Left kidney (tissue), 8 donors: ENCODE data around the gene RAD18. TPM values are rescaled to one million over a fixed set of nuclear protein-coding genes. Genes with fewer than 3 reads are reported as not detected.

Experiments
- DNase-seq: peaks from one replicate; pipeline ENCODE4 v3.0.0-alpha.2; 2013
- long read RNA-seq, 8 donors: transcript quantifications; one replicate each; lab custom pipeline, GENCODE V29; 2026
- polyA plus RNA-seq: library from polyadenylated mRNA; unstranded; fragments of 120-200 nt; gene quantifications from one replicate; pipeline ENCODE4 v1.2.1, GENCODE V29; 2013; ENCODE audit not compliant: insufficient read length

The RAD18 gene
- 15.7 TPM for polyA plus RNA-seq
- long read RNA-seq, donor 1, full-length matches to known transcripts: 3 of 3 reads
- long read RNA-seq, donor 1, partial matches to known transcripts: 0 of 3 reads
- long read RNA-seq, donor 1, other reads (novel, unspliced or antisense): 0 of 3 reads
- long read RNA-seq, donor 2, partial matches to known transcripts: 0 of 1 reads
- long read RNA-seq, donor 2, other reads (novel, unspliced or antisense): 0 of 1 reads
- long read RNA-seq, donor 3: 0 reads
- long read RNA-seq, donor 4: 0 reads
- long read RNA-seq, donor 5, full-length matches to known transcripts: 1 of 1 reads
- long read RNA-seq, donor 5, partial matches to known transcripts: 0 of 1 reads
- long read RNA-seq, donor 5, other reads (novel, unspliced or antisense): 0 of 1 reads
- long read RNA-seq, donor 6, full-length matches to known transcripts: 1 of 1 reads
- long read RNA-seq, donor 6, partial matches to known transcripts: 0 of 1 reads
- long read RNA-seq, donor 6, other reads (novel, unspliced or antisense): 0 of 1 reads
- long read RNA-seq, donor 7: 0 reads
- long read RNA-seq, donor 8: 0 reads

GRCh38 chr3:8963137-8963853, at the start of gene RAD18:
Gene RAD18, minus strand, starts transcription at chr3:8963472. Its CDS starts 87 bp downstream, at chr3:8963385.
- DNase-seq: peak; percentile 90

GRCh38 chr3:9012521-9012920, 49.2 kb upstream of the RAD18 start:
- DNase-seq: no peak

GRCh38 chr3:9009976-9010545, 46.8 kb upstream of the RAD18 start:
- DNase-seq: no peak

- DNase-seq: no peak
Measured at GRCh38 chr3:9008550-9009255, 45.4 kb upstream of the RAD18 start.

DNA sequence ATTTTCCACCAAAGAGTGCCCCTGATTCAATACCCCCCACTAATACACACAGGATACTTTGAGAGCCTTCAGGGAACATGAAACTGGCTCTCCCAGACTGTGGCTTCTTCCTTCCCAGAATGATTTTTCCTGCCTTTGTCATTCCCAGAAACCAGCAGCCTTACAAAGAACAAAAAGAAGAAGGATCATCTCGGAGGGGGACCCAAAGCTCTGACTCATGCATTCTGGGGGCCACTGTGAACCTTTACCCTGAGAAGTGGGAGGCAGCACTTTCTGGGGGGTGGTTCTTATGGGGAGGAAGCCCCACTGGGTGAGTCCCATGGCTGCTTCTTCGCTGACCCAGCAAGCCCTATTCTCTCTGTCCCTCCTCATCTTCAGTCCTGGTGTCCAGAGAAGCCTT, 44.7 kb upstream of the RAD18 start:
- no peak for DNase-seq

GRCh38 chr3:9007213-9007612, 43.9 kb upstream of the RAD18 start:
- DNase-seq: no peak

GRCh38 chr3:9000041-9000440, 36.8 kb upstream of the RAD18 start:
- DNase-seq: no peak

DNA sequence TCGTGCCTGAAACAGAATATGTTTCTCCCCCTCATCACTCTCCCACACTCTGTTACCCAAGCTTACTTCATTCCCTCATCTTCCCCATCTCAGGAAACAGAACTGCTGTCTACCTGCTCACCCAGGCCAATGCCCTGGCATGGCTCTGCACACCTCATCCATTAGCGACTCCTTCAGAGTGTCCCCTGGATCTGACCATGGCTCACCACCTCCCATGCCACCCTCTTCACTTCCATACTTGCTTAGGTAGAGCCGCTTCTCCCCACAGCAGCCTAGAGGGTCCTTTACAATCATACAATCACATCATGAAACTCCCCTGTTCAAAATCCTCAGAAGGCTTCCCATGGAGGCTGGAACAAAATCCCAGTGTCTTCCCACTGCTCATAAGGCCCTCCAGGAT, 33.9 kb upstream of the RAD18 start:
- no peak for DNase-seq

DNA sequence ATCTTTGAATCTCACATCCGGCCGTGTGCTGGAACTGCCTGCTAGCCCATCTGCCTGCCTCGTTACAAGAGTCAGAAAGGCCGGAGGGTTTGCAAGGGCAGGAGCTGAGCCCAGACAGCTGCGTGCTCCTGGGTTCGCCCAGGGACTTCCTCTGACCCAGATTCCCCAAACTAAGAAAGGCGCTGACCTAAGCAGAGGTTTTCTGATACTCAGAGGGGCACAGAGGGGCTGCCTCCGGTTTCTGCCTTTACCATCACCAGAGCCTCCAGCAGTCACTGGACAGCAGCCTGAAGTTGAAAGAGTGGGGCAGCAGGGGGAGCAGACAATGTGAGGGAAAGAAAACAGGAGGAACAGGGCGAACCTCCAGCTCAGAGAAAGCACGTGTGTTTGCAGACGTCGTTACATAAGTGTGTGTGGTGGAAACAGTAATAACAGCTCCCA, 33.4 kb upstream of the RAD18 start:
- peak; percentile 39 for DNase-seq

GRCh38 chr3:8996216-8996615, 32.9 kb upstream of the RAD18 start:
- no peak for DNase-seq

GRCh38 chr3:8994226-8994625, 31.0 kb upstream of the RAD18 start:
- no peak for DNase-seq

DNA sequence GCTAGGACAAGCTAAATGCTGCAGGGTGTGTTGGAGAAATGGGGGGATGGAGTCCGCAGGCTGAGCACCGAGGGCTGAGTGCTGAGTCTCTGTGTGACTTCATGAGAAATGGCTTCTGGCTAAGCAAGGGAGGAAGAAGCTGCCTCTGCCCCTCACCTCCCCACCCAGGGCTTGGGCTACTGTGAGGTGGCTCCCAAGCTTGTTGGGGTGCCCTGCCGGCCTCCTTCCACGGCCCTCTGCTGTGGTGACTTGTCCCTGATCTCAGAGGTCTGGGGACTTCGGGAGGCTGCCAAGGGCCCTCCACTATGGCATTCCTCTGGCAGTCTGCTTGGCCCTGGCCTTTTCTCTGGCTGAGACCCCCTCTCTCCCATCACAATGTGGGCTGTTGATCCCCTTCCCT, 30.1 kb upstream of the RAD18 start:
- no peak for DNase-seq

- DNase-seq: no peak
Measured at GRCh38 chr3:8992854-8993253, 29.6 kb upstream of the RAD18 start.

GRCh38 chr3:8992199-8992598, 28.9 kb upstream of the RAD18 start:
- no peak for DNase-seq

DNA sequence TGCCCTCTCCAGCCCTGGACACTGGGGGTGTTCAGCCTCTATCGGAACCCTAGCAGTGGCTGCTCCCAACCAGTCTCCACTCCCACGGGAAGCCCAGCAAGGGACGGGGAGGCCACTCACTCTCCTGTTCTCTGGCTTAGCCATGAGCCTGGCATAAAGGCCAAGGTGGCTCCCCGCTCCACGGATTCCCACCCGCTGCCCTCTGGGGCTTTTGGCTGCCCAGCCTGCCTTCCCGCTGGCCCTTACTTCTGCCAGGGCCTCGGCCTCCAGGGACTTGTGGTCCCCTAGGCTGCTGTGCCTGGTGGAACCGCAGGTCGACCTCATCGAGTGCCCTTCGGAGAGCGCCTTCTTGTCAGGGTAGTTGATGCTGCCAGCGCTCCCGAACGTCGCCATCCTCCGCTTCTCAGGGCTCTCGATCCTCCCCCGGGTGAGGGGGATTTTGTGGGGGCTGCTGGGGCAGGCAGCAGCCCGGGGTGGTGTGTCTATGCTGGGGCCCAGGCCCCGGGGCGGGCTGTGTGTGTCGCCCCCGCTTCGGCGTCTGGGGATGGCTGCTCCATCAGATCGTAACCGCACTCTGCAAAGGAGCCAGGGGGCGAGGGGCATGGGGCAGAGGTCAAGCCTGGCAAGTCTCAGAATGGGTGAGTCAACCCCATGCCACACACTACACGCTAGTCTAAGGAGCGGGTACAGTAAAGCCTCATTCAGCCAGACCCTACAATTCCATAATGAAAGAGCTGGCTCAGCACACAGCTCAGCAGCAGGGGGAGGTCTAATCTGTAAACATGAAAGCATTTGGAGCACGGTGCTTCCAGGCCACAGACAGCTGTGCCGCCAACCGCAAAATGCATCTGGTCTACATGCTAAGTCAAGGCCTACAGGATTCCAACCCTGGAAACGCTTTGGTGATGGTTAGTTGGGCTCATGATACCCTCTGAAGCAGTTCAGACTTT, 27.3 kb upstream of the RAD18 start:
- no peak for DNase-seq

DNA sequence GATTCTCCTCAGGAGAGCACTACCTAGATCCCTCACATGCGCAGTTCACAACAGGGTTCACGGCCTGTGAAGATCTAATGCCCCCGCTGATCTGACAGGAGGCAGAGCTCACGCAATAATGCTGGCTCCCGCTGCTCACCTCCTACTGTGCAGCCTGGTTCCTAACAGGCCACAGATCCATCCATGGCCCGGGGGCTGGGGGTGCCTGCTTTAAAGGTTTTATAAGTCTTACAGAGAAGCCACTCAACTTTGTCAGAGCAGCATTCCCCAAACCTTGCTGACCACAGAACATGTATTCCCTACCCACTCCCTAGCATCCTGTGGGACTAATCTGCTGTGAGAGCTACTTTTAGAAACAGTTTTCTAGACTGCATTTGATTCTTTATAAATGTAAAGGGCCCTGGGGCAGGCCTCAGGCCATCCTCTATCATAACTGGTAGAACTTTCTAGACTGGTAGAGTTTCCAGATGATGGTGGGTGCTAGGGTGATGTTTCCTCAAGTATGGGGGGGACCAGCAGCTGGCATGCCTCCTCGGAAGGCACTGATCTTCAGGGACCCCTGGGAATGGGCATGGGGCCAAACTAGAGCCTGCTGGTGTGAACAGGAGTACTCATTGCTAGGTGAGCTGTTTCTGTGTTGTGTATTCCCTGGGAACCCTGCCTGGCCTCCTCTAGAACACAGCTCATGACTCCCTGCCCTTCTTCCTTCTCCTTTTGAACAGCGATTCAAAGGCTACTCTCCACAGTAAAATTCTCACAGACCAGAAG, 25.7 kb upstream of the RAD18 start:
- DNase-seq: no peak

- DNase-seq: no peak
Measured at GRCh38 chr3:8988384-8988655, 25.0 kb upstream of the RAD18 start.

GRCh38 chr3:8987645-8988383, 24.5 kb upstream of the RAD18 start:
- peak; percentile 65 for DNase-seq

- no peak for DNase-seq
Measured at GRCh38 chr3:8987226-8987625, 24.0 kb upstream of the RAD18 start.

GRCh38 chr3:8986741-8987140, 23.5 kb upstream of the RAD18 start:
- DNase-seq: no peak
